Ovary (tissue), 9 donors: ENCODE results near the gene FAM47E. TPM values are rescaled to one million over a fixed set of nuclear protein-coding genes. Genes with fewer than 3 reads are reported as not detected.

Source experiments
- DNase-seq, 5 donors: peaks; one replicate each; pipeline ENCODE4 v3.0.0-alpha.2; 2019 to 2020
- H3K27ac ChIP-seq, 2 donors: fragments of 200-600 bp; one replicate each; pipeline versions ENCODE4 v1.5.1 to v1.8.0; 2019 to 2022
- H3K27me3 ChIP-seq: fragments of 200-600 bp; one replicate; pipeline ENCODE4 v1.8.0; 2022
- H3K36me3 ChIP-seq: fragments of 200-600 bp; sonication (generic); one replicate; pipeline ENCODE4 v1.5.1; 2019
- H3K4me1 ChIP-seq: one replicate; pipeline ENCODE4 v1.8.1; 2013; ENCODE audit warnings: mild to moderate bottlenecking, moderate library complexity; ENCODE audit not compliant: insufficient read depth
- H3K4me3 ChIP-seq: fragments of 200-600 bp; sonication (generic); one replicate; pipeline ENCODE4 v1.5.1; 2017
- H3K9me3 ChIP-seq, 2 donors: fragments of 200-600 bp in 1 of 2; sonication (generic) in 1 of 2; one replicate each; pipeline versions ENCODE4 v1.5.1 to v1.8.1; 2013 to 2019; ENCODE audit warnings: mild to moderate bottlenecking in 1 of 2, moderate library complexity in 1 of 2
- CTCF ChIP-seq, 3 donors: fragments of 450-650 bp in 2 of 3; fragments of 200-600 bp in 1 of 3; IDR thresholded peaks; one replicate each; pipeline versions ENCODE4 v1.5.1 to v1.8.0; 2016 to 2022; ENCODE audit warnings: antibody characterized with exemption in 3 of 3, mild to moderate bottlenecking in 1 of 3
- EP300 ChIP-seq: sonication (generic); formaldehyde crosslinking; IDR thresholded peaks from one replicate; pipeline ENCODE4 v1.6.1; 2017; ENCODE audit warnings: antibody characterized with exemption
- POLR2A ChIP-seq: fragments of 450-650 bp; IDR thresholded peaks from one replicate; pipeline ENCODE4 v1.6.1; 2017; ENCODE audit warnings: antibody characterized with exemption, mild to moderate bottlenecking, moderate library complexity
- whole genome bisulfite sequencing, 3 donors: extraction: QIAGEN DNeasy Blood & Tissue Kit in 1 of 3; methylation state at CpG; one replicate each; pipeline versions ENCODE4 v1.1.5 to v1.1.7; 2013 to 2017; 5-methylcytosine and 5-hydroxymethylcytosine counted together
- intact Hi-C, 4 donors: fragments of 100-400 bp; cut with DNase I; formaldehyde crosslinking; loops; one replicate each; pipeline versions ENCODE4 v1.11.0 to v1.15.1; 2022 to 2023
- polyA plus RNA-seq, 2 donors: library from polyadenylated mRNA; stranded (reverse); fragments of 200-250 nt in 1 of 2; fragments of 350-450 nt in 1 of 2; fragmentation: Illumina TruSeq in 1 of 2; extraction: RNeasy Lipid Tissue Mini Kit (QIAGEN cat#74804) in 1 of 2; gene quantifications; one replicate each; pipeline ENCODE4 v1.2.3, GENCODE V29; 2013 to 2014
- total RNA-seq, 7 donors: library from RNA; depleted of rRNA in 2 of 7; stranded (reverse); fragments of >200 nt in 2 of 7; fragmentation: NEBNext Ultra II Directional in 3 of 7; extraction: Animal tissue kit (Norgen Biotek cat#: 25700) in 3 of 7; gene quantifications; one replicate each; pipeline versions ENCODE4 v1.1.0 to v1.2.4, GENCODE V29; 2016 to 2023
- donor health status: DM: no; HTN: no; CAD: no; lungs with moderate emphysema.
- donor health status: DM: no; HTN: no; CAD: no.
- donor health status: Bipolar disorder and iron deficiency.
- donor health status: DM: yes; HTN: yes; CAD: no.
- donor health status: DM: no; HTN: no; CAD: no.
- donor health status: DM: yes; HTN: yes; CAD: no.

Gene FAM47E
- total and polyA plus RNA-seq, 9 donors, result 0.08 to 8.2 (median 2.1) TPM

- DNase-seq, result no peak
- H3K4me1 ChIP-seq, result no peaks in the 10 kb centered on the region
- H3K27me3 ChIP-seq, result no peaks in the 10 kb centered on the region
- WGBS, 3 donors, result 77 to 82% (median 79%) methylated on average over 3 of the region's 3 CpGs
- H3K27ac ChIP-seq, result no peak overlapping the region
- no peak for TF ChIP-seq CTCF (IDR thresholded peaks at IDR 0.05)
- intact Hi-C loops, result no loop called here
- no peaks in the 10 kb centered on the region for H3K36me3 ChIP-seq
- no peak overlapping the region for H3K4me3 ChIP-seq
- no peaks in the 10 kb centered on the region for H3K9me3 ChIP-seq
Measured at GRCh38 chr4:76275486-76276124, 24.1 kb downstream of the FAM47E start.

DNA sequence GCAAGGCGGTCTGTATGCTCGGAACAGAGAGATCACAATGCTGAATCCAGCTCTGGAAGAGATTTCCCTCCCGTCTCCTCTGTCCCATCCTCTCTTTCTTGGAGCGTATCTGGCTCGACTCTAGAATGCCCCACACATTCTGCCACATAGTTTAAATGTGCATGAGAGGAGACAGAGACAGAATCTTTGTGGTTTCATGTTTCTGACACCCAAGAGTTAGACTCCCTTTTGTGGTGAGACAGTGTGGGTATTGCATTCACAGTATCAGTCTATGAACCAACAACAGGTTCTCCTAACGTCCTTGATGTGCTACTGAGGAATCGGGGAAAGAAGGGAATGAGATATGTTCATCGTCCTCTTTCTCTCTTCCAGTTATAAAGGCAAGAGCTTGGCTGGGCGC, 25.3 kb downstream of the FAM47E start:
- WGBS, 3 donors, result 85 to 89% (median 86%) methylated on average over 9 of the region's 9 CpGs
- H3K27ac ChIP-seq, result no peak overlapping the region
- no peaks in the 10 kb centered on the region for H3K4me1 ChIP-seq
- H3K4me3 ChIP-seq, result no peak overlapping the region
- no peaks in the 10 kb centered on the region for H3K9me3 ChIP-seq
- DNase-seq, result no peak
- no peaks in the 10 kb centered on the region for H3K36me3 ChIP-seq
- no peak for TF ChIP-seq POLR2A
- TF ChIP-seq CTCF (IDR thresholded peaks at IDR 0.05), result no peak
- no peak for TF ChIP-seq EP300
- H3K27me3 ChIP-seq, result no peaks in the 10 kb centered on the region
- intact Hi-C loops, result no loop called here

DNA sequence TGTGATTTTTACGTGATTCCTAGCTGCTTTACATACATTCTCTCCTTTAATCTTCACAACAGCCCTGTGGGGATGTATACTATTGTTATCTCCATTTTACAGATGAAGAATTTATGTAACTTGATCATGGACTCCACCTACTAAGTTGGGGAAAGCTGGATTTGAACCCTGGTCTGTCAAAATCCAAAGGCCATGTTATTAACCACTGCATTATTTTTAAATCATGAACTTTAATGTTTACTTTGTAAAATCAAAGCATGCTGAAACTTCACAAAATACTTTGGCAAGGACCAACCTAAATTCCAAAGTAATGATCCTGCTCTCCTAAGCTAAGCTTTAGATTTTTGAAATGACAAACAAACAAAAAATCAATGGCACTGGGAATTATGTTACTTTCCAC, 26.1 kb downstream of the FAM47E start:
- Histone ChIP-seq H3K4me1 (no peaks in the 10 kb centered on the region), H3K27ac (no peak overlapping the region), H3K27me3 (no peaks in the 10 kb centered on the region), H3K9me3 (no peaks in the 10 kb centered on the region), H3K36me3 (no peaks in the 10 kb centered on the region), H3K4me3 (no peak overlapping the region)
- TF ChIP-seq POLR2A (no peak), EP300 (no peak), CTCF (IDR thresholded peaks at IDR 0.05) (no peak)
- DNase-seq, result no peak
- intact Hi-C loops, result no loop called here
- 83 to 87% (median 86%) methylated on average over 1 of the region's 1 CpG for WGBS, 3 donors

- no peak for DNase-seq
- intact Hi-C loops, result no loop called here
- Histone ChIP-seq H3K4me1 (no peaks in the 10 kb centered on the region), H3K36me3 (no peaks in the 10 kb centered on the region), H3K9me3 (no peaks in the 10 kb centered on the region), H3K27me3 (no peaks in the 10 kb centered on the region), H3K27ac (no peak overlapping the region), H3K4me3 (no peak overlapping the region)
- WGBS, 3 donors, result 34 to 50% (median 37%) methylated on average over 1 of the region's 1 CpG
- TF ChIP-seq POLR2A (no peak), EP300 (no peak), CTCF (IDR thresholded peaks at IDR 0.05) (no peak)
Measured at GRCh38 chr4:76278583-76278982, 27.1 kb downstream of the FAM47E start.
